Measurements from ENCODE around the gene HMOX2. TPM values are rescaled to one million over a fixed set of nuclear protein-coding genes. Genes with fewer than 3 reads are reported as not detected.

Gene HMOX2
- total and polyA plus RNA-seq, 2 experiments from 2014 or later, result 68.8 to 108 TPM

- H3K27ac ChIP-seq, result no peak overlapping the region
- H3K27me3 ChIP-seq, result no peaks in the 10 kb centered on the region
- H3K79me2 ChIP-seq, result no peaks in the 10 kb centered on the region
- no peak overlapping the region for H2AFZ ChIP-seq
- no peaks in the 10 kb centered on the region for H3K4me1 ChIP-seq (ENCODE audit: insufficient read depth)
- no peak overlapping the region for H3K4me3 ChIP-seq
- H4K20me1 ChIP-seq (ENCODE audit: insufficient read depth, poor library complexity, severe bottlenecking), result no peaks in the 10 kb centered on the region
- H3K36me3 ChIP-seq (replicated peaks; ENCODE audit: insufficient read depth, low read depth), result no peaks in the 10 kb centered on the region
- no peaks in the 10 kb centered on the region for H3K9me3 ChIP-seq (ENCODE audit: low read depth)
- H3K4me2 ChIP-seq, result no peak overlapping the region
- no peak for DNase-seq (ENCODE audit: low spot score)
- TF ChIP-seq EZH2phosphoT487 (IDR thresholded peaks at IDR 0.05; ENCODE audit: low read depth, severe bottlenecking, unreplicated experiment) (no peak), EZH2 (IDR thresholded peaks at IDR 0.05; ENCODE audit: borderline replicate concordance) (no peak), CTCF (IDR thresholded peaks at IDR 0.05; ENCODE audit: poor library complexity) (no peak)
- 97% methylated on average over 14 of the region's 14 CpGs for WGBS (ENCODE audit: low lambda C conversion rate, missing lambda C conversion rate)
- H3K9me2 ChIP-seq (replicated peaks; ENCODE audit: insufficient read depth), result no peaks in the 10 kb centered on the region
Observed at GRCh38 chr16:4455081-4455480, 21.1 kb upstream of the HMOX2 start.

GRCh38 chr16:4455951-4456350 is 20.2 kb upstream of the HMOX2 start:
- Histone ChIP-seq H3K27ac (no peak overlapping the region), H3K4me2 (no peak overlapping the region), H3K4me3 (no peak overlapping the region), H2AFZ (no peak overlapping the region), H3K79me2 (no peaks in the 10 kb centered on the region), H3K9me2 (replicated peaks; ENCODE audit: insufficient read depth) (no peaks in the 10 kb centered on the region), H3K36me3 (replicated peaks; ENCODE audit: insufficient read depth, low read depth) (no peaks in the 10 kb centered on the region), H3K4me1 (ENCODE audit: insufficient read depth) (no peaks in the 10 kb centered on the region), H4K20me1 (ENCODE audit: insufficient read depth, poor library complexity, severe bottlenecking) (no peaks in the 10 kb centered on the region), H3K9me3 (ENCODE audit: low read depth) (no peaks in the 10 kb centered on the region), H3K27me3 (no peaks in the 10 kb centered on the region)
- DNase-seq (ENCODE audit: low spot score), result no peak
- 89% methylated on average over 10 of the region's 10 CpGs for WGBS (ENCODE audit: low lambda C conversion rate, missing lambda C conversion rate)
- TF ChIP-seq CTCF (IDR thresholded peaks at IDR 0.05; ENCODE audit: poor library complexity) (no peak), EZH2phosphoT487 (IDR thresholded peaks at IDR 0.05; ENCODE audit: low read depth, severe bottlenecking, unreplicated experiment) (no peak), EZH2 (IDR thresholded peaks at IDR 0.05; ENCODE audit: borderline replicate concordance) (no peak)

- Histone ChIP-seq H2AFZ (no peak overlapping the region), H4K20me1 (ENCODE audit: insufficient read depth, poor library complexity, severe bottlenecking) (no peaks in the 10 kb centered on the region), H3K27me3 (no peaks in the 10 kb centered on the region), H3K27ac (no peak overlapping the region), H3K4me1 (ENCODE audit: insufficient read depth) (no peaks in the 10 kb centered on the region), H3K36me3 (replicated peaks; ENCODE audit: insufficient read depth, low read depth) (no peaks in the 10 kb centered on the region), H3K79me2 (no peaks in the 10 kb centered on the region), H3K4me3 (no peak overlapping the region), H3K9me3 (ENCODE audit: low read depth) (no peaks in the 10 kb centered on the region), H3K9me2 (replicated peaks; ENCODE audit: insufficient read depth) (no peaks in the 10 kb centered on the region), H3K4me2 (no peak overlapping the region)
- no peak for DNase-seq (ENCODE audit: low spot score)
- WGBS (ENCODE audit: low lambda C conversion rate, missing lambda C conversion rate), result 94% methylated on average over 5 of the region's 5 CpGs
- TF ChIP-seq EZH2 (IDR thresholded peaks at IDR 0.05; ENCODE audit: borderline replicate concordance) (no peak), EZH2phosphoT487 (IDR thresholded peaks at IDR 0.05; ENCODE audit: low read depth, severe bottlenecking, unreplicated experiment) (no peak), CTCF (IDR thresholded peaks at IDR 0.05; ENCODE audit: poor library complexity) (no peak)
Observed at GRCh38 chr16:4460936-4461249, 15.3 kb upstream of the HMOX2 start.
